A673 (cell line): ENCODE data around the gene AIFM3. TPM values are rescaled to one million over a fixed set of nuclear protein-coding genes. Genes with fewer than 3 reads are reported as not detected.

Experiments used
- BruUV-seq: library from RNA; stranded (reverse); fragments of 400-500 nt; replicated peaks from 2 replicates; lab custom pipeline; 2021; lab: Mats Ljungman, UMichigan
- CTCF ChIA-PET: fragments of 300-600 bp; sonication (Branson Sonifier 250); formaldehyde crosslinking; loops from one replicate; lab custom pipeline; 2022; ENCODE audit warnings: antibody characterized with exemption; lab: Charles Lee
- POLR2A ChIA-PET: fragments of 300-600 bp; sonication (Branson Sonifier 250); formaldehyde crosslinking; loops from one replicate; lab custom pipeline; 2022; ENCODE audit warnings: antibody characterized with exemption; ENCODE audit not compliant: low non-redundant PET; lab: Charles Lee
- DNase-seq: peaks from one replicate; pipeline ENCODE4 v3.0.0-alpha.2; 2015; ENCODE audit warnings: low spot score
- H3K27ac ChIP-seq: fragments of 200-600 bp; sonication (generic); 2 replicates; pipeline ENCODE4 v1.5.1; 2016; ENCODE audit warnings: mixed run types, low read depth, mild to moderate bottlenecking, mixed read lengths, antibody characterized with exemption, low read length; ENCODE audit not compliant: poor library complexity, severe bottlenecking
- H3K27me3 ChIP-seq: fragments of 200-600 bp; sonication (generic); replicated peaks from 2 replicates; pipeline ENCODE4 v1.6.1; 2017; ENCODE audit warnings: mixed run types, low read depth, mild to moderate bottlenecking, mixed read lengths, antibody characterized with exemption, low read length; ENCODE audit not compliant: insufficient read depth, poor library complexity
- H3K36me3 ChIP-seq: fragments of 200-600 bp; sonication (generic); 2 replicates; pipeline ENCODE4 v1.6.1; 2016; ENCODE audit warnings: mixed run types, mild to moderate bottlenecking, mixed read lengths, antibody characterized with exemption, low read length; ENCODE audit not compliant: insufficient read depth, poor library complexity, severe bottlenecking
- H3K4me1 ChIP-seq: fragments of 200-600 bp; sonication (generic); 2 replicates; pipeline ENCODE4 v1.6.1; 2017; ENCODE audit warnings: mixed run types, mild to moderate bottlenecking, mixed read lengths, antibody characterized with exemption, low read length; ENCODE audit not compliant: insufficient read depth, poor library complexity, severe bottlenecking
- H3K4me3 ChIP-seq: fragments of 200-600 bp; sonication (generic); 2 replicates; pipeline ENCODE4 v1.5.1; 2016; ENCODE audit warnings: low read depth, mixed run types, mild to moderate bottlenecking, mixed read lengths, low read length; ENCODE audit not compliant: poor library complexity, severe bottlenecking
- H3K9me3 ChIP-seq: fragments of 200-600 bp; sonication (generic); 2 replicates; pipeline ENCODE4 v1.6.1; 2016; ENCODE audit warnings: mixed run types, low read depth, mild to moderate bottlenecking, mixed read lengths, antibody characterized with exemption, low read length; ENCODE audit not compliant: poor library complexity, severe bottlenecking
- EZH2 ChIP-seq: fragments of 200-600 bp; sonication (generic); IDR thresholded peaks from 2 replicates; pipeline ENCODE4 v1.6.1; 2017; ENCODE audit warnings: borderline replicate concordance, low read depth, mild to moderate bottlenecking, mixed read lengths, antibody characterized with exemption, low read length; ENCODE audit not compliant: poor library complexity, severe bottlenecking
- intact Hi-C: fragments of 100-400 bp; cut with micrococcal nuclease; formaldehyde crosslinking; loops from one replicate; pipeline ENCODE4 v1.10.0; 2022; ENCODE audit not compliant: unreplicated experiment
- total RNA-seq: library from RNA; stranded (reverse); gene quantifications from 2 replicates; pipeline ENCODE4 v1.2.3, GENCODE V29; 2021
- TF ChIP-seq, protein P1 (sequence below): fragments of 300-800, 200-600 bp; sonication (generic); conservative IDR thresholded peaks from 2 replicates; pipeline ENCODE4 v1.5.1; 2017; ENCODE audit warnings: low read depth, mild to moderate bottlenecking, antibody characterized with exemption, low read length, moderate library complexity, mixed read lengths

Gene AIFM3
- total RNA-seq, 1 experiment from 2014 or later = not detected

- Histone ChIP-seq H3K4me1 (peaks cover 4% of the 10 kb centered on the region), H3K9me3 (no peaks in the 10 kb centered on the region), H3K4me3 (no peak overlapping the region), H3K36me3 (peaks cover 6% of the 10 kb centered on the region), H3K27ac (no peak overlapping the region), H3K27me3 (no peaks in the 10 kb centered on the region)
- ChIA-PET CTCF (no interaction called here), POLR2A (interaction anchor here (0.6 kb wide), 1 partner anchor 15 kb away, joined by 9 read pairs; no protein-coding TSS in a partner anchor)
- intact Hi-C loops = loop anchor here (10.0 kb wide), 2 partner anchors 59 to 139 kb away; no protein-coding TSS in a partner anchor
- BruUV-seq = no TSS peak
- no peak for TF ChIP-seq EZH2
- TF ChIP-seq, protein P1, sequence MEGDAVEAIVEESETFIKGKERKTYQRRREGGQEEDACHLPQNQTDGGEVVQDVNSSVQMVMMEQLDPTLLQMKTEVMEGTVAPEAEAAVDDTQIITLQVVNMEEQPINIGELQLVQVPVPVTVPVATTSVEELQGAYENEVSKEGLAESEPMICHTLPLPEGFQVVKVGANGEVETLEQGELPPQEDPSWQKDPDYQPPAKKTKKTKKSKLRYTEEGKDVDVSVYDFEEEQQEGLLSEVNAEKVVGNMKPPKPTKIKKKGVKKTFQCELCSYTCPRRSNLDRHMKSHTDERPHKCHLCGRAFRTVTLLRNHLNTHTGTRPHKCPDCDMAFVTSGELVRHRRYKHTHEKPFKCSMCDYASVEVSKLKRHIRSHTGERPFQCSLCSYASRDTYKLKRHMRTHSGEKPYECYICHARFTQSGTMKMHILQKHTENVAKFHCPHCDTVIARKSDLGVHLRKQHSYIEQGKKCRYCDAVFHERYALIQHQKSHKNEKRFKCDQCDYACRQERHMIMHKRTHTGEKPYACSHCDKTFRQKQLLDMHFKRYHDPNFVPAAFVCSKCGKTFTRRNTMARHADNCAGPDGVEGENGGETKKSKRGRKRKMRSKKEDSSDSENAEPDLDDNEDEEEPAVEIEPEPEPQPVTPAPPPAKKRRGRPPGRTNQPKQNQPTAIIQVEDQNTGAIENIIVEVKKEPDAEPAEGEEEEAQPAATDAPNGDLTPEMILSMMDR = no peak
- DNase-seq = no peak
These were observed 23.7 kb upstream of the AIFM3 start for GRCh38 chr22:20943104-20943933.

DNA sequence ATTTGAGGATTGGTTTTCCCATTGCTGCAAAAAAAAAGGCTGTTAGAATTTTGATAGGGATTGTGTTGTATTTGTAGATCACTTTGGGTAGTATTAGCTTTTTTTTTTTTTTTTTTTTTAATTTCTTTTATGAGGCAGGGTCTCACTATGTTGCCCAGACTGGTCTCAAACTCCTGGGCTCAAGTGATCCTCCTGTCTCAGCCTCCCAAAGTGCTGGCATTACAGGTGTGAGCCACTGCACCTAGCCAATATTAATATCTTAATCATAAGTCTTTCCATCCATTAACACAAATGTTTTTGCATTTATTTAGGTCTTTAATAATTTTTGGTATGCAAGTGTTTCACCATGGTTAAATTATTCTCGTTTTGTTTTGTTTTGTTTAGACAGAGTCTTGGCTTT, 23.0 kb upstream of the AIFM3 start:
- H3K4me1 ChIP-seq = no peaks in the 10 kb centered on the region
- ChIA-PET CTCF (no interaction called here), POLR2A (interaction anchor here (0.6 kb wide), 1 partner anchor 14 kb away, joined by 9 read pairs; no protein-coding TSS in a partner anchor)
- no peak overlapping the region for H3K4me3 ChIP-seq
- BruUV-seq = no TSS peak
- intact Hi-C loops = loop anchor here (10.0 kb wide), 2 partner anchors 59 to 139 kb away; no protein-coding TSS in a partner anchor
- H3K27ac ChIP-seq = no peak overlapping the region
- H3K36me3 ChIP-seq = peaks cover 6% of the 10 kb centered on the region
- H3K27me3 ChIP-seq = no peaks in the 10 kb centered on the region
- DNase-seq = no peak
- TF ChIP-seq, protein P1 = no peak
- TF ChIP-seq EZH2 = no peak
- H3K9me3 ChIP-seq = no peaks in the 10 kb centered on the region

DNA sequence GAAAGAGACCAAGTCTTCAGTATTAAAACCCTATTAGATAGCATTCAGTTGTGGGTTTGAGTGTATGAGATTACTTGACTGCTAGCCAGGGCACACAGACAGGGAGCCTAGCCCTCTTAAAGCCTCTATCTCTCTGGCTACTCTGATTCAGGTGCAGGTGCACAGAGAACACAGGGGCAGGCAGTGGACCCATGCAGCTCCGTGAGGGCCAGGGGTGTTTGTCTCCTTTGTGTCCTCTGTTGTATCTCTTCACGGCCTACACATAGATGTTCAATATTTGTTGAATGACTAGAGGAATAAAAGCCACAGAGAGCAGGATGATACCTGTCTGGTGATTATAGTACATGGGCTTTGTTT, 21.5 kb upstream of the AIFM3 start:
- intact Hi-C loops = loop anchor here (10.0 kb wide), 2 partner anchors 61 to 141 kb away; no protein-coding TSS in a partner anchor
- no peak overlapping the region for H3K4me3 ChIP-seq
- ChIA-PET POLR2A (no interaction called here), CTCF (no interaction called here)
- DNase-seq = no peak
- H3K9me3 ChIP-seq = no peaks in the 10 kb centered on the region
- no TSS peak for BruUV-seq
- H3K36me3 ChIP-seq = peaks cover 20% of the 10 kb centered on the region
- H3K27ac ChIP-seq = no peak overlapping the region
- H3K27me3 ChIP-seq = no peaks in the 10 kb centered on the region
- TF ChIP-seq, protein P1 = no peak
- TF ChIP-seq EZH2 = no peak
- no peaks in the 10 kb centered on the region for H3K4me1 ChIP-seq
